GM21423 (cell line): Measurements from ENCODE around the gene TBC1D9B.
A peak's percentile ranks its signal among the peaks of the same experiment; 100 is the strongest.

Experiments used
- ATAC-seq: cut with Tn5 transposase; IDR thresholded peaks from one replicate; pipeline ENCODE4 v1.9.1; 2021; ENCODE audit warnings: mild to moderate bottlenecking, moderate library complexity; ENCODE audit not compliant: unreplicated experiment

Gene TBC1D9B

GRCh38 chr5:179908528-179908927 lies 831 bp upstream of the TBC1D9B start:
- ATAC-seq = no peak

GRCh38 chr5:179906795-179907555 lies 722 bp downstream of the TBC1D9B start:
- peak; percentile 14 for ATAC-seq

GRCh38 chr5:179906294-179906794 lies 1.4 kb downstream of the TBC1D9B start:
- ATAC-seq = no peak

GRCh38 chr5:179905161-179905560 lies 2.5 kb downstream of the TBC1D9B start:
- no peak for ATAC-seq

GRCh38 chr5:179904463-179905160 lies 3.1 kb downstream of the TBC1D9B start:
- ATAC-seq = no peak

- ATAC-seq = no peak
Observed at GRCh38 chr5:179902763-179903158, 4.9 kb downstream of the TBC1D9B start.

GRCh38 chr5:179901915-179902762 lies 5.6 kb downstream of the TBC1D9B start:
- no peak for ATAC-seq

- ATAC-seq = no peak
Observed at GRCh38 chr5:179901462-179901861, 6.2 kb downstream of the TBC1D9B start.

- no peak for ATAC-seq
Observed at GRCh38 chr5:179900711-179901110, 7.0 kb downstream of the TBC1D9B start.

GRCh38 chr5:179900206-179900605 lies 7.5 kb downstream of the TBC1D9B start:
- ATAC-seq = no peak

- no peak for ATAC-seq
Observed at GRCh38 chr5:179895861-179896260, 11.8 kb downstream of the TBC1D9B start.

- no peak for ATAC-seq
Observed at GRCh38 chr5:179893958-179894895, 13.5 kb downstream of the TBC1D9B start.

- ATAC-seq = no peak
Observed at GRCh38 chr5:179893076-179893957, 14.4 kb downstream of the TBC1D9B start.

- no peak for ATAC-seq
Observed at GRCh38 chr5:179892255-179892654, 15.4 kb downstream of the TBC1D9B start.

- no peak for ATAC-seq
Observed at GRCh38 chr5:179890751-179891682, 16.7 kb downstream of the TBC1D9B start.

GRCh38 chr5:179889885-179890284 lies 17.8 kb downstream of the TBC1D9B start:
- ATAC-seq = no peak

- no peak for ATAC-seq
Observed at GRCh38 chr5:179887802-179888201, 19.9 kb downstream of the TBC1D9B start.

- no peak for ATAC-seq
Observed at GRCh38 chr5:179887095-179887494, 20.6 kb downstream of the TBC1D9B start.
